Natural killer cell (primary cell): ENCODE data around the gene BAZ2A. TPM values are rescaled to one million over a fixed set of nuclear protein-coding genes. Genes with fewer than 3 reads are reported as not detected.

Experiments used
- ATAC-seq, 3 donors: fragments of 150-1000 bp in 2 of 3; fragments of 200-7000 bp in 1 of 3; cut with Tn5 transposase; 1 replicate in 1 of 3; 2 replicates in 2 of 3; pipeline ENCODE4 v1.10.0; 2021; ENCODE audit warnings: mild to moderate bottlenecking in 2 of 3, moderate library complexity in 2 of 3
- DNase-seq, 2 donors: peaks; one replicate each; pipeline versions ENCODE4 v3.0.0 to v3.0.0-alpha.2; 2013 to 2021; ENCODE audit warnings: mixed read lengths in 1 of 2
- H3K27ac ChIP-seq: one replicate; pipeline ENCODE4 v1.5.1; 2013; ENCODE audit warnings: mild to moderate bottlenecking, low read length
- H3K27me3 ChIP-seq: one replicate; pipeline ENCODE4 v1.6.1; 2013; ENCODE audit warnings: low read length; ENCODE audit not compliant: control insufficient read depth, insufficient read depth
- H3K36me3 ChIP-seq: one replicate; pipeline ENCODE4 v1.6.1; 2013; ENCODE audit warnings: low read length; ENCODE audit not compliant: control insufficient read depth, insufficient read depth
- H3K4me1 ChIP-seq: one replicate; pipeline ENCODE4 v1.6.1; 2013; ENCODE audit warnings: low read length; ENCODE audit not compliant: control insufficient read depth, insufficient read depth
- H3K4me3 ChIP-seq: one replicate; pipeline ENCODE4 v1.5.1; 2013; ENCODE audit warnings: low read length
- H3K9me3 ChIP-seq: one replicate; pipeline ENCODE4 v1.6.1; 2013; ENCODE audit warnings: low read length; ENCODE audit not compliant: control insufficient read depth, insufficient read depth
- H3K27ac Mint-ChIP-seq, 2 donors: one replicate each; pipeline ENCODE4 v1.8.0; 2022; ENCODE audit warnings: mild to moderate bottlenecking in 2 of 2, mixed read lengths in 2 of 2, moderate library complexity in 1 of 2
- H3K27me3 Mint-ChIP-seq, 2 donors: one replicate each; pipeline ENCODE4 v1.8.0; 2022; ENCODE audit warnings: low read depth in 2 of 2, mixed read lengths in 2 of 2
- H3K36me3 Mint-ChIP-seq: one replicate; pipeline ENCODE4 v1.8.0; 2022; ENCODE audit warnings: mixed read lengths
- H3K4me1 Mint-ChIP-seq, 2 donors: one replicate each; pipeline ENCODE4 v1.8.0; 2022; ENCODE audit warnings: mixed read lengths in 2 of 2
- H3K4me3 Mint-ChIP-seq: one replicate; pipeline ENCODE4 v1.8.0; 2022; ENCODE audit warnings: mild to moderate bottlenecking, moderate library complexity, mixed read lengths
- H3K9me3 Mint-ChIP-seq, 2 donors: one replicate each; pipeline ENCODE4 v1.8.0; 2022; ENCODE audit warnings: mixed read lengths in 2 of 2
- WGBS: methylation state at CpG from one replicate; pipeline ENCODE4 v1.1.7; 2013; ENCODE audit warnings: missing lambda C conversion rate; ENCODE audit not compliant: insufficient coverage; 5-methylcytosine and 5-hydroxymethylcytosine counted together
- intact Hi-C: fragments of 100-400 bp; cut with micrococcal nuclease; formaldehyde crosslinking; loops from one replicate; pipeline ENCODE4 v1.14.2; 2022
- total RNA-seq, 4 donors: library from RNA; stranded (reverse); fragments of 120-200 nt in 1 of 4; gene quantifications; one replicate each; pipeline versions ENCODE4 v1.2.3 to v1.2.4, GENCODE V29; 2013 to 2022
- TF ChIP-seq, protein P1 (sequence below): fragments of 200-600 bp; IDR thresholded peaks from one replicate; pipeline ENCODE4 v1.8.0; 2022; ENCODE audit warnings: antibody characterized with exemption

Gene BAZ2A
- total RNA-seq, 3 donors from 2014 or later (not counting 1 experiment from before 2014, with no cell fraction given): 320 to 354 (median 325) TPM

DNA sequence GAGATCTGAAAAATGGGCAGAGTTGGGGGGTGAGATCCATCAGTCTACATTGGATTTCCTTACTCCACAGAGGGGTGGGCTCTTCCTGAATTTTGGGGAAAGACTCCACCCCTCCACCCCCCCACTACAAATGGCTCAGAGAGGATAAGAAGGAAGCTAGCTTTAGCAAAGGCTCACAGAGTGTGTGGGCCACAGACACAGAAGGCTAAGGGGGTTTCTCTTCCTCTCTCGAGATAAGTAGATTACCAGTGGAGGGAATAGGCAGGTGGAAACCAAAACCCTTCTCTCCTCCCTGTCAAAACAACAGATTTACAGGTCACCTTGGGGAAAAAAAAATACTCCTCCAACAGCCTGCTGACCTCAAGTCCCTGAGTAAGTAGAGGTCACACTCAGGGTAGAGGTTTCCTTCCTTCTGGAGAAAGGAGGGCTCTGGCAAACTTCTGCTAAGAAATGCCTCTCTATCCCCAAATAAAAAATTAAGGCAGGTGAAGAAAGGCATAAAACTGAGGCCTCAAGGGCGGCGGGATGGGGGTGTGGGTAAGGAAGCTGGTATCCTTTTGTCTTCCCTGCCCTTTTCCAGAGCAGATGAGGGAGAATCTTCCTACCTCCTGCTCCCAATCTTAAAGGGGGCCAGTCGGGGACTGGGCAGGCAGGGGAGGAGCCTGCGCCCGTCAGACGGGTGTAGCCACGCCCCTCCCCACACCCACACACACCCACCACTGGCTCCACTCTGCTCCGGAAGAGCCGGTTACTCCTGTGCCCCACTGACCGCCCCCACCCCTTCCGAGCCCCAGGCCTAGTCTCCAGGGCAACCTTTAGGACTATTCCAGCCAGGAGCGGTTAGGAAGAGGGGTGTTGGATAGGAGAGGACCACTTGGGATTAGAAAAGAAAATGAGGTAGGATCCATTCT lies 1.9 kb upstream of the BAZ2A start:
- 0% methylated on average over 9 of the region's 13 CpGs for WGBS
- H3K27ac ChIP-seq: peak overlapping the region; percentile 61
- Mint-ChIP-seq H3K27me3 (no peaks in the 10 kb centered on the region), H3K27ac (peak overlapping the region; percentile 85 to 93), H3K36me3 (no peaks in the 10 kb centered on the region), H3K9me3 (no peaks in the 10 kb centered on the region), H3K4me1 (peaks cover 61 to 81% of the 10 kb centered on the region in 2 donors), H3K4me3 (peak overlapping the region; percentile 89)
- H3K4me1 ChIP-seq: peaks cover 78% of the 10 kb centered on the region
- peak; percentile 52 to 76 for DNase-seq
- intact Hi-C loops: loop anchor here (2.0 kb wide), 1 partner anchor 111 kb away; the partner anchor contains the start of gene RBMS2
- TF ChIP-seq, protein P1, sequence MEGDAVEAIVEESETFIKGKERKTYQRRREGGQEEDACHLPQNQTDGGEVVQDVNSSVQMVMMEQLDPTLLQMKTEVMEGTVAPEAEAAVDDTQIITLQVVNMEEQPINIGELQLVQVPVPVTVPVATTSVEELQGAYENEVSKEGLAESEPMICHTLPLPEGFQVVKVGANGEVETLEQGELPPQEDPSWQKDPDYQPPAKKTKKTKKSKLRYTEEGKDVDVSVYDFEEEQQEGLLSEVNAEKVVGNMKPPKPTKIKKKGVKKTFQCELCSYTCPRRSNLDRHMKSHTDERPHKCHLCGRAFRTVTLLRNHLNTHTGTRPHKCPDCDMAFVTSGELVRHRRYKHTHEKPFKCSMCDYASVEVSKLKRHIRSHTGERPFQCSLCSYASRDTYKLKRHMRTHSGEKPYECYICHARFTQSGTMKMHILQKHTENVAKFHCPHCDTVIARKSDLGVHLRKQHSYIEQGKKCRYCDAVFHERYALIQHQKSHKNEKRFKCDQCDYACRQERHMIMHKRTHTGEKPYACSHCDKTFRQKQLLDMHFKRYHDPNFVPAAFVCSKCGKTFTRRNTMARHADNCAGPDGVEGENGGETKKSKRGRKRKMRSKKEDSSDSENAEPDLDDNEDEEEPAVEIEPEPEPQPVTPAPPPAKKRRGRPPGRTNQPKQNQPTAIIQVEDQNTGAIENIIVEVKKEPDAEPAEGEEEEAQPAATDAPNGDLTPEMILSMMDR: no peak
- H3K4me3 ChIP-seq: no peak overlapping the region
- peak in 2 of 3 donors; percentile 8 to 23 for ATAC-seq
- no peaks in the 10 kb centered on the region for H3K9me3 ChIP-seq
- H3K27me3 ChIP-seq: no peaks in the 10 kb centered on the region
- H3K36me3 ChIP-seq: peaks cover under 1% of the 10 kb centered on the region

DNA sequence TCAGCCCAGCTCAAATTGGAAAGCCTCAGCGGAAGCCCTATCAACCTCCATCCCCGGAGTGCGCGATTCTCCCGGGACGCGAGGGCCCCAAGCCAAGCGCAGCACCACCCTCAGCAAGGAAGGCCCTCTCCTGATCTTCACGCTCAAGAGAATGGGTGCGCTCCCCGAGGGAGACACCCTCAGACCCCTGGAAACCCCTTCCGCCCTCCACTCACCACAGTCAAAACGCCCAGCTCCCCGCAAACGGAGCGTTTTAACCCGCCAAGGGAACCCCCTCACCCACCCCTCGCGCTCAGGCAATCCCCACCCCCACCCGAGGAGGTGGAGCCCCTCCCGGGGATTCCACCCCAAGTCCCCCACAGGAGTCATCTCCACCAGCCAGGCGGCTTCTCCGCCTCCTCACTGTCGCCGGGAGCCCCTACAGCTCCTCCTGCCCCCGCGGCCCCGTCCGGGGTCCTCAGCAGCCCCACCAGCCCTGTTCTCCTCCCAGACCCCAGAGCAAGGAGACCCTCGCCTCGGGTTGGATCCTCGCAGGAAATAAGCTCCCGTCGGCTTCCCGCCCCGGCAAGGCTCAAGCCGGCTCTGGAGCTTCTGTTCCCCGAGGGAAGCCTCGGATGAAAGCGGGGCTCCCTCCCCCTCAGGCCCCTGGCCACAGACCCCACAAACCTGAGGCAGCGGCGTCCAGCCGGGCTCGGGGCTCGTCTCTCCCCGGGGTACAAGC lies 507 bp downstream of the BAZ2A start:
- Mint-ChIP-seq H3K4me3 (peak overlapping the region; percentile 89), H3K36me3 (no peaks in the 10 kb centered on the region), H3K27ac (peak overlapping the region; percentile 85), H3K4me1 (peaks cover 56 to 69% of the 10 kb centered on the region in 2 donors), H3K9me3 (no peaks in the 10 kb centered on the region), H3K27me3 (no peaks in the 10 kb centered on the region)
- peak; percentile 30 to 39 (median 38) for ATAC-seq
- peak overlapping the region; percentile 97 for H3K4me3 ChIP-seq
- intact Hi-C loops: loop anchor here (1.0 to 2.0 kb wide), 3 partner anchors 17 to 109 kb away; partner anchors contain the start of genes PTGES3 and RBMS2
- peaks cover 10% of the 10 kb centered on the region for H3K36me3 ChIP-seq
- WGBS: under 1% methylated on average over 44 of the region's 46 CpGs
- H3K9me3 ChIP-seq: no peaks in the 10 kb centered on the region
- DNase-seq: peak; percentile 47 to 75
- TF ChIP-seq, protein P1: no peak
- peak overlapping the region; percentile 96 for H3K27ac ChIP-seq
- no peaks in the 10 kb centered on the region for H3K27me3 ChIP-seq
- H3K4me1 ChIP-seq: peaks cover 57% of the 10 kb centered on the region

DNA sequence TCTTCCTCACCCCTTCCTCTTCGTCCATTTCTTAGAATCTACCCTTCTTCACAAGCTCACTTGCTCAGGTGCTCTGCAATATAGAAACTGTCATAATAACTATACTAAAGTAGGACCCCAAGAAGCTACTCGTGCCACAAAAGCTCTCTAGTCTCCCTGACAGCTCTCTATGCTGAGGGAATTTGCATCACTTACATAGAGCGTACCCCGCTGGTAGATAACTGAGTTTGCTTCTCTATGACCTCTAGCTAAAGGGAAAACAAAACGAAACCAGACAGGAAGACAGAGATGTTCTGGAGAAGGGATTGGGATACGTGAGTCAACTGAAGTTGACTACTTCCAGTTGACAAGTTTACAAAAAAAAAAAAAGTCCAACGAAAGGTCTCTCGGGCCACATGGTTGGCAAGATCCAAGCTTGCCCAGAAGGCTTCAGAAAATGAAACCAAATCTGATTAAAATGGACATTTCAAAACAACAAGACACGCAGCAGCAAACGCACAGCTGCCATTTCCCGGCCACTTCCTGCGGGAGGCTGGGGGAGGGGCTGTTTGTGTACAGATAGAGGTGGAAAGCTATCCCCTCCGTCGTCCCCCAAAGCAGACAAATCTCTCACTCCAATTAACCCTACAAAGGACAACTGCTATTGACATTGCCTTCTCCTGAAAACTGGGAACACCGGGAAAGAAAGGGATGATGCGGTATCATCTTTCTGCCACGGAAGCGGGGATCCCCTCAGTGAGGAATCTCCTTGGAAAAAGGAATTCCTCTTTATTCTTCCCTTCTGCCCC lies 1.3 kb downstream of the BAZ2A start:
- H3K4me3 ChIP-seq: peak overlapping the region; percentile 97
- Mint-ChIP-seq H3K36me3 (no peaks in the 10 kb centered on the region), H3K27ac (peak overlapping the region; percentile 85), H3K27me3 (no peaks in the 10 kb centered on the region), H3K4me1 (peaks cover 56 to 69% of the 10 kb centered on the region in 2 donors), H3K4me3 (peak overlapping the region; percentile 89), H3K9me3 (no peaks in the 10 kb centered on the region)
- intact Hi-C loops: loop anchor here (1.0 to 2.0 kb wide), 2 partner anchors 17 to 60 kb away; partner anchors contain the start of gene PTGES3
- TF ChIP-seq, protein P1: no peak
- H3K4me1 ChIP-seq: peaks cover 50% of the 10 kb centered on the region
- WGBS: under 1% methylated on average over 15 of the region's 18 CpGs
- no peaks in the 10 kb centered on the region for H3K9me3 ChIP-seq
- peaks cover 10% of the 10 kb centered on the region for H3K36me3 ChIP-seq
- no peaks in the 10 kb centered on the region for H3K27me3 ChIP-seq
- DNase-seq (peak; percentile 71 to 83), ATAC-seq (peak; percentile 52 to 70 (median 54))
- peak overlapping the region; percentile 96 for H3K27ac ChIP-seq
